ENCODE results near the gene ISOC1.

Gene ISOC1

GRCh38 chr5:129094087-129094923 lies at the start of gene ISOC1:
TSS of gene ISOC1 (plus strand) at chr5:129094749. CDS start at chr5:129094767, 18 bp downstream.
- peak; percentile 43 for DNase-seq

GRCh38 chr5:129046151-129046550 lies 48.4 kb upstream of the ISOC1 start:
- no peak for DNase-seq

GRCh38 chr5:129048509-129048908 lies 46.0 kb upstream of the ISOC1 start:
- DNase-seq: no peak

- no peak for DNase-seq
Observed at GRCh38 chr5:129049126-129049799, 45.3 kb upstream of the ISOC1 start.

GRCh38 chr5:129051283-129051682 lies 43.3 kb upstream of the ISOC1 start:
- no peak for DNase-seq

GRCh38 chr5:129053438-129053837 lies 41.1 kb upstream of the ISOC1 start:
- DNase-seq: no peak

GRCh38 chr5:129057329-129057728 lies 37.2 kb upstream of the ISOC1 start:
- DNase-seq: no peak

GRCh38 chr5:129061849-129062248 lies 32.7 kb upstream of the ISOC1 start:
- DNase-seq: no peak

GRCh38 chr5:129063483-129064113 lies 31.0 kb upstream of the ISOC1 start:
- no peak for DNase-seq

- DNase-seq: no peak
Observed at GRCh38 chr5:129065721-129066120, 28.8 kb upstream of the ISOC1 start.

GRCh38 chr5:129067745-129068144 lies 26.8 kb upstream of the ISOC1 start:
- no peak for DNase-seq

GRCh38 chr5:129069292-129069691 lies 25.3 kb upstream of the ISOC1 start:
- DNase-seq: no peak

- DNase-seq: no peak
Observed at GRCh38 chr5:129073111-129073510, 21.4 kb upstream of the ISOC1 start.

- no peak for DNase-seq
Observed at GRCh38 chr5:129074903-129075302, 19.6 kb upstream of the ISOC1 start.

GRCh38 chr5:129077433-129078075 lies 17.0 kb upstream of the ISOC1 start:
- DNase-seq: no peak

- no peak for DNase-seq
Observed at GRCh38 chr5:129078247-129078646, 16.3 kb upstream of the ISOC1 start.

- no peak for DNase-seq
Observed at GRCh38 chr5:129078660-129079059, 15.9 kb upstream of the ISOC1 start.

GRCh38 chr5:129079496-129079895 lies 15.1 kb upstream of the ISOC1 start:
- no peak for DNase-seq

GRCh38 chr5:129080766-129081165 lies 13.8 kb upstream of the ISOC1 start:
- DNase-seq: no peak

GRCh38 chr5:129082225-129083136 lies 12.1 kb upstream of the ISOC1 start:
- no peak for DNase-seq

- peak; percentile 12 for DNase-seq
Observed at GRCh38 chr5:129094924-129095899, 663 bp downstream of the ISOC1 start.
